ENCODE results near the gene ARSJ.
"Not testable (repeated sequence)": the region's sequence is repeated elsewhere in the genome, so short reads cannot be mapped to it uniquely, and the experiment has no call there.

The ARSJ gene

DNA sequence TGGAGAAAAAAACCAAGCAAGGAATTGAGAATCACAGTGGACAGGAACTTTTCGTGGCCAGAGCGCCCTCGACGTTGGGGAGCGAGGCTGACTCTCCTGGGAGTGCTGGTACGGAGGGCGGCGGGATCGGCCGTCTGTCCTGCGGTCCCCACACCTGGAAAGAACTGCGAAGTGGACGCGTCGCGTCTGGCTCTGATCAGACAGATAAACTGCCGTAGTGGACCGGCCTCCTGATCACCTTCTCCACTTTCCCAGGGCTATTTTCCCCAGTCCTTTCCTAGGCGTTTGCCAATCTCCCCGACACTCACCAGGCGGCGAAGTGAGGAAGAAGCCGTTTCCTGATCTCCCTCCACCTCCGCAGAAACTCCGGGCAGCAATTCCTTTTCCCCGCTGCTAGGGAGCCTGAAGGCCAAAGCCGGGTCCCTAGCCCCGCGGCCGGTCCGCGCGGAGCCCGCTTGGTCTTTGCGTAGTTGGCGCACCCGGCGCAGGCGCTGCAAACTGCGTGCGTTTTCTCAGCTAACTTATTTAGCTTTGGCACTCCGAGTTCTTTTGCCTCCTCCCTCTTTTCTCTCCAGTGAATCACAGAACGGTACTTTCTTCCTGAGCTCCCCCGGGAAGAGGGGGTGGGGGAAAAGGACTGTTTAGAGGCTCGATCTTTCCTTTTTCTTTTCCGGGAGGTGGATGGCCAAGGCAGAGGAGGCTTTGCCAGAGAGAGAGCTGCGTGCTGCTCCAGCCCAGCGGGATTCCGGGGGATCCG, at the start of gene ARSJ:
TSS of gene ARSJ (minus strand) at position 500 of the 757 bp plus-strand sequence. CDS start 813 bp downstream, outside the sequence.
- DNase-seq (ENCODE audit: low read depth): no peak

DNA sequence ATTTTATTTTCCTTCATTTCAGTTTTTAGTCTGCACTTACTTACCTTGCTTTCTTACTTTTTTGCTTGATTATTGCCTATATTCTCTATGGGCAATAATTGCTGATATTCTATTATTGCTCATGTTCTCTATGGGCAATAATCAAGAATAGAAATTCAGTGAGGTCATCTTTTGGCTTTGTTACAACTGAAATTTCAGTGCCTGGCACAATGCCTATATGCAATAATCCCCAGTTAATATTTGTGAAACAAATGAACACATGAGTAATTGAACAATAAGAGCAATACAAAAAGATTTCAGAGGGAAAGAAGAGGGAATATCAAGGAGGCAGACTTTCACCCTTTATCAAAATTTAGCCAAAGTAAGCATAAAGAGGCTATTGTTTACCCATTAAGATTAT, 48.6 kb upstream of the ARSJ start:
- no peak for DNase-seq (ENCODE audit: low read depth)

DNA sequence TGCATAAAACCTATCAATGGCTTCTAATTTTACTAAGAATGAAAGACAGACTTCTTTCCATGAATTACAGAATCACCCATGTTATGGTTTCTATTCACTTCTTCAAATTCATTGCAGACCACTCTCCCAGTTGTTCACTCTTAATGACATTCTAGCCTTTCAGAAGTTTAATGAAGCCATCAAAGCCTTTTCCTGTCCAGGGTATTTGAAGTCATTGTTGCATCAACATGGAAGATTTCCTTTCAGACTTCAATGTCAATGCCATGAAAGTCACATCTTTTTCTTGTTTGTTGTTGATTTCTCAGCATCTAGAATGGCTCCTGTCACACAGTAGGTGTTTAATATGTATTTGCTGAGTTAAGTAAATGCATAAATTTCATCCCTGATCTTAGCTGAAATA, 48.1 kb upstream of the ARSJ start:
- DNase-seq (ENCODE audit: low read depth): no peak

DNA sequence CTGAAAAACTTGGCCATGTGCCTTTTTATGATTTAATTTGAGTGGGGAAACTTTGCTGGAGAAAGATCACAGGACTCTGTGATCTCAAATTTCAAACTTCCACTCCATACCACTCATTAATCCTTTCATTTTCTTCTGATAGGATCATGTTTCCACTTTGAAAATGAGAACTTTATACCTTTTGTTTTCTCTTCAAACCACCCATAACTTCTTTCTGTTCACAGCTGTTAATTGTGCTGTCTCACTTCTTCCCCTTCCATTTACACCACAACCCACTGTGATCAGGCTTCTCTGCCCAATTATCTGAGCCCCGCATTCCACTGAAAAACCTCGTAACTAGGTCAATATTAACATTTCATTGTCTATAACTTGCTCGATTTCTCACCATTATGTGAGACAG, 47.0 kb upstream of the ARSJ start:
- DNase-seq (ENCODE audit: low read depth): no peak

DNA sequence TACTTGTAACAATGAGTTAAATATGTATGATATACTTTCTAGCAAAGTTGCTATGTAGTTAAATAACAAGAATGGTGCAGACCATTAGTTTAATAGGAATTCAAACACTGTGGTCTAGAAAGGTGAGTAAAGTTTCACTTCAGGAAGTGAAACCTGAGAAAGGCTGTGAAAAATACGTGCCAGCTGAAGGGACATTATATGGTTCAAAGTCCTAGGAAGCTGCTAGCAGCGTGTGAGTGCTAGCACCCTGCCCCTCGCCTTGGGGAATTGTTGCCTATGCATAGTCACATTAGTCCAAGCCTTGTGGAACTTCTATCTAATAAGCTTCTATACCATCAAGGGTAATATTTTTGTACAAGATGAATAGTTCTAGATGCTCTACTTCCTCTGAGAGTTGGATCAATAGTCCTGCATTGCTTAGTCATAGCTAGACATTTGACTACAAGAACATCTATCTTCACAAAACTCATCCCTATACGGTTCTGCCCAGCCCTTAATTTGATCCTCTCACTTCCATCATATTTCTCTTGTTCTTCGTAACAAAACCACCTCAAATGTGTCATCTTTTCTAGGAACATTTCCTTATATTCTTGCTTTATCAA, 45.8 kb upstream of the ARSJ start:
- DNase-seq (ENCODE audit: low read depth): no peak

DNA sequence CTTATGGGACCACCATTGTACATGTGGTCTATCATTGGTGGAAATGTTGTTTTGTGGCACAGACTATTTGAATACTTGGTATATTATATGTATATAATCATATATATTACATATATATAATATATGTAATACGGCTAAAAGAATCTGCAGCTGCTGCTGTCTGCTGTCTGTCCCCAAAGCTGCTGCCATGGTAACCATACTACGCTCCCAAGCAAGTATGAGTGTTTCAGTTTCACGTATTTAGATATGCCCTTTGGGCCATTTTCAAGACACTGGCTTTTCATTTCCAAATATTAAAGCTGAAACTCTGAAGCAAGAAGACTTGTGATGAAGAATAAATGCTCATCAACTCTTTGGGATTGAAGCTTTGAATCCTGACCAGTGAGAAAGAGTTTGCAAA, 42.0 kb upstream of the ARSJ start:
- DNase-seq (ENCODE audit: low read depth): no peak

DNA sequence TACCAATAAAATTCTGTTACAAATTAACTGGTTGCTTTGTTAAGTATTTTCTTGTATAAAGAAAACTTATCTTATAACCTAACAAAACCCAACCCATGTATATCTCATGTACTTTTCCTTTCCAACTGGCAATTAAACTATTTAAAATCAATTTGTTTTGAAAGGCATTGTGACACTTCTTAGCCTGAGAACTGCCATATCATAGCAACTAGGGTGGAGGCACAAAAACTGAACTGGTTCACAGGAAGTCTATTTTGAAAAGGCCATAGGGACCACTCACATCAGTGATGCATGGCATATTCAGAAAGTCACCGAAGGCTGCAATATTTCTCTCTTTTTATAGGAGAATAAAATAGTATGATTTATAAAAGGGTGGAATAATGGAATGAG, 40.5 kb upstream of the ARSJ start:
- no peak for DNase-seq (ENCODE audit: low read depth)

DNA sequence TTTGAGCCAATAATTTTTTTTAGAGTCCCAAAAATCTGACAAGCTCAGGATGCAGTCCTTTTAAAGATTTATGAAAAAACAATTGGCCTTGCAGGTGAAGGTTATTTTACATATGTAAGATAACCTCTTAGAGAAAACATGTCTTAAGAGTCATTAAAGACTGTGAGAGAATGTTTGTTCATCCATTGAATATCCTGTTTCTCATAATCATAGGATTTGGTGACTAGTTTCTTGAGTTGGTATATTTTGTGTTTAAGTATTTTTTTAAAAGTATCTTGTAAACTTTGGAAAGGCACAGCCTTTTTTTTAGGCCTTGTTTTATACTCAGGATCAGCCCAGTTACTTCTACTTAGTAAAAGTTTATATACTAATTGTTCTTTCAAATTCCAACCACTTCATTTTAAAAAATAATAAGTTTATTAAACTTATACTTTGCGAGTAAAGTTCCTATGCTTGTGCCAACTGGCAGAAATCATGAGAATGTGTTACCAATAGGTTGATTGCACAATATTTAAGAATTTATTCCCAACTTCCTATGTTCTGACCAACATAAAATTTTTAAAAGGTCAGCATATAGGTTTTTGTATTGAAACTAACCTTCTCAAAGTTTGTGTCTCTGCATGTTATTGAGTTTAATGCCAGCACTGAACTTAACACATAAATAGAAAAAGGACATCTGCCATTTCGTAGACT, 40.0 kb upstream of the ARSJ start:
- no peak for DNase-seq (ENCODE audit: low read depth)

DNA sequence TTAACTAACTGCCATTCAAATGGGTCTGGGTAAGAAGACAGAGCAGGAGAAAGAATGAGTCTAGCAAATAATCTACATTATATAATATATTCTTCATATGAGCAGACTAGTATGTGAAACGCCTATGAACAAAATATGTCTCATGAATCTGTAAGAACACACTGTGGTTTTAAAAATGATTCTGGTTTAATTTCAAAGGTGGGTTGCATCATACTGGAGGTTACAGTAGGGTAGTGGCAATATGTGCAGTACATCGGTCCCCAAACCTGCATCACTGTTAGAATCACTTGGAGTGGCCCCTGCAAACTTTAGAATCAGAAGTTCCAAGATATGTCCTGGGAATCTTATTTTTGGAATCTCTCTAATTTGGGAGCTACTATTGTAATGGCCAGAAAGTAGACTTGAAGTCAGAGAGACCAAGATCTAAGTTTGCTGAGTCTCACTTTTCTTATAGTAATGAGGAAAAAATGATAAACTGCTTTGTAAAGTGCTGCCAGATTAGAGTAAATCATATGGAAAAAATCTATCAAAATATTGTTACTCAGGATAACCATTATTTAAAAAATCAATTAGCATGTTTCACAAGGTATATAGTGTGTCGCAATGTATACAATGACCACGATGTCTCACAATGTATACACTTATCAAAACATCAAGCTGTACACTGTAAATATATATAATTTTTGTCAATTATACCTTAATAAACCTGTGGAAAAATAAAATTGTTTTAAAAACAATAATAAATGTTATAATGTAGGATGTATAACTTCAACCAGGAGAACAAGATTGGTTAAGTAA, 37.9 kb upstream of the ARSJ start:
- no peak for DNase-seq (ENCODE audit: low read depth)

DNA sequence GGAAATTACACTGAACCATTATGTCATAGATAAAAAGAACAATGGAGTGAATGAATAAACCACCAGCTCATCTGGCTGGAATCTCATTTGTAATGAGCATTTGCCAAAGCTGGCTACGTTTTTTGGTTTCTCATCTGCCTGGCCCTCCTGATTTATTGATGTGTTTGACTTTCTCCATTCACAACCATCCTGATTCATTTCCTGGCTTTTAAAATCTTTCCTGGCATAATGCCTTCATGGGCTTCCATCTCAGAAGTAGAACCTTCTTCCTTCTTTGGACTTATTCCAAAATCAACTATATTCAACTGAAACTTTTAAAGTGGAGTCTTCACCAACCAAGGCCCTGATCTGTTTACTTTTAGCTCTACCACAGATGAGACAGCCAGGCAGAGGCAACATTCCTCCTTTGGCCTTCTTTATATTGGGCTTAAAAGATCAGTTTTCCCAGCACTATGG, 36.0 kb upstream of the ARSJ start:
- DNase-seq (ENCODE audit: low read depth): no peak

DNA sequence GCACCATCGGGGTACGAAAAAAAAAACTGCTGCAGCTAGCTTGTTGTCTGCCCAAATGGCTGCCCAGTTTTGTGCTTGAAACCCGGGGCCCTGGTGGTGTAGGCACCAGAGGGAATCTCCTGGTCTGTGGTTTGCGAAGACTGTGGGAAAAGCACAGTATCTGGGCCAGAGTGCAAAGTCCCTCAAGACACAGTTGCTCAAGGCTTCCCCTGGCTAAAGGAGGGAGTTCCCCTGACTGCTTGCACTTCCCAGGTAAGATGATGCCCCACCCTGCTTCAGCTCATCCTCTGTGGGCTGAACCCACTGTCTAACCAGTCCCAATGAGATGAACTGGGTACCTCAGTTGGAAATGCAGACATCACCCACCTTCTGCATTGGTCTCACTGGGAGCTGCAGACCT, 33.8 kb upstream of the ARSJ start:
- DNase-seq (ENCODE audit: low read depth): not testable (repeated sequence)

DNA sequence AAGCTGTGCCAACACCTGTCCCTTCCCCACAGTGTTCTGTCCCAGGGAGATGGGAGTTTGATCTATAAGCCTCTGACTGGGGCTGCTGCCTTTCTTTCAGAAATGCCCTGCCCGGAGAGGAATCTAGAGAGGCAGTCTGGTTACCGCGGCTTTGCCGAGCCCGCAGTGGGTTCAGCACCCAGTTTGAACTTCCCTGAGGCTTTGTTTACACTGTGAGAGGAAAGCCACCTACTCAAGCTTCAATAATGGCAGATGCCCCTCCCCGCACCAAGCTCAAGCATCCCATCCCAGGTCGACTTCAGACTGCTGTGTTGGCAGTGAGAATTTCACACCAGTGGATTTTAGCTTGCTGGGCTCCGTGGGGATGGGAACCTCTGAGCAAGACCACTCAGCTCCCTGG, 33.3 kb upstream of the ARSJ start:
- DNase-seq (ENCODE audit: low read depth): no peak

DNA sequence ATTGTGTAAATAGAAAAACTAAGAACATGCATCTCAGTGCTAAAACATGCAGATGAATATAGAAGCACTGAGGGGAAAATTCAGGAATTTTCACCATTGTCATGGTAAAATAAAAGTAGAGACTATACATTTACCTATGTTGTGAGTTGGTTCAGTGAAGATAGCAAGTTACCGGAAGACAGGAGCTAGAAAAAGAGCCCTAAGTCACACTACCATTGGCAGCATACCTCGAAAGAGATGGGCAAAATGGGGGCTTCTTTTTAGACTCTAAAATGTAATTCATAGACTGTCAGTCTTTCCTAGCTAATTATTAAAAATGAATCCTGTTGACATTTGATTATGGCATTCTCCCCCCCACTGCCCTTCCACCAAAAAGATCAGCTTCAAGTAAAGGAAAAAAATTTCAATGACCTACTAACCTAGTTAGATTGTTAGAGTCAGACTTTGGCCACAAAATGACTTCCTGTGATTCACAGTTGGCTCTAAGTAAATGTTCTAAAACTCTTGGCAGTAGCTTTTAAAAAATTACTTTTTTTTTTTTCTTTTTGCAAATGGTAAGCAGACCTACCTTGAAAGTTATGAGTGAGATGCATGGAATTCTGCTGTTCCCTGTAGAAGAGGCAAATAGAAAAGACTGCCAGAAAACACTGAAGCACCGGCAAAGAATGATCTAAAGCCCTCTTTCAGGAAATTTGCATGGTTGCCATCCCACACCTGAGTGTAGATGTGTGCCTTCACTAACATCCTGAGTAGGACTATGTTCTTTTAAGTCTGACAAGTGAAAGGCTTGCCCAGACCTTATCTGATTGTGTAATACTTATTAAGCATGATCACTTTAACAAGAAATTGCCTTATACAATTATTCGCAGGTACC, 26.4 kb upstream of the ARSJ start:
- DNase-seq (ENCODE audit: low read depth): no peak

DNA sequence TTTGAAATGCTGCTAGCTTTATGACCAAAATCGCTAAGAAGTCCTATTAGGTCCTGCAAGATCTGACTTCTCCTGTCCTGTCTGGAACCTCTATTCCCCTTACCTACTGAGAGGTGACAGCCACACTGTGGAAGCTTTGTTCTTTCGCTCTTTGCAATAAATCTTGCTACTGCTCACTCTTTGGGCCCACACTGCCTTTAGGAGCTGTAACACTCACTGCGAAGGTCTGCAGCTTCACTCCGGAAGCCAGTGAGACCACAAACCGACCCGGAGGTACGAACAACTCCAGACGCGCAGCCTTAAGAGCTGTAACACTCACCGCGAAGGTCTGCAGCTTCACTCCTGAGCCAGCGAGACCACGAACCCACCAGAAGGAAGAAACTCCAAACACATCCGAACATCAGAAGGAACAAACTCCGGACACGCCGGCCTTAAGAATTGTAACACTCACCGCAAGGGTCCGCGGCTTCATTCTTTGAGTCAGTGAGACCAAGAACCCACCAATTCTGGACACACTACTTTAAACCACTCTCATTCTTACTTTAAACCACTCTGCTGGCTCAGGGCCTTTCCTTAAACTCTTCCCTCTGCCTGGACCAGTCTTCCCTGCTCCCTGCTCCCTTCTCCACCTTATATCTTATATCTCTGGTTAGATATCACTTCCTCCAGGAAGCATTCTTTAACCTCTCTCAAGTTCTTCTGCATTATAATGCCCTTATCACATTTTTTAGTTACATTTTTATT, 25.2 kb upstream of the ARSJ start:
- peak; percentile 3 for DNase-seq (ENCODE audit: low read depth)

DNA sequence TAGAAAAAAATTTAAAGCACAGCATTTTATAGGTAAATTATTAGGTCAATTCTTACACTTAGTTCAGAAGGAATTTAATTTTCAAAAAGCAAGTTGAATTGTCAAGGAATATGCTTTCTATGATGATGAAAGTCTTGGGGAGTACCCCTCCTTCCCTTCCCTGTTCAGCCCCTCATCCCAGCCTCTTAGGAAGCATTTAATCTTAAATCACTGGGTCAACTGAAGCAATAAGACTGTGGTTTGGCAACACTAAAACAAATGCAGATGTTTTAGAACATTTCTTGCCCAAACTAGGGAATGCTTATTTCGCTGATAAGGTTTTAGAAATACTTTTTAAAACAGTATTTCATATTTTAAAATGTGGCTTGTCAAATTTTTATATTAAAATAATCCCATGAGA, 19.1 kb upstream of the ARSJ start:
- DNase-seq (ENCODE audit: low read depth): no peak

DNA sequence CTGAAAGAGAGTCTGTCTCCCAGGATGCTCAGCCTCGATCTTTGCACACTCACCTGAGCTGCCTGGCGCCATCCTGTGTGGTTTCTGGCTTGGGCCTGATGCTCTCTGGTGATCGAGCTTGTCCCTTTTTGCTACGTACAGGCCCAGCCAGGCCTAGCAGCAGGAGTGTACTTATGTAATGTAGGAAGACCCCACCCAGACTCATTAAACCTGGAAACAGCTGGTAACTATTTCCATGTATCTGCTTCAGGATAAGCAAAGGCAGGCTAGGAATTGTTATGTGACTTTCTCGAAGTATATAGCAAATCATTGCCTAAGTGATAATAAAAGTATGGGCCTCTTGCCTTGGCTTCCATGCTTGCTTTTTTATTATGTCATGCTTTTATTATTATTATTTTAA, 18.6 kb upstream of the ARSJ start:
- no peak for DNase-seq (ENCODE audit: low read depth)

DNA sequence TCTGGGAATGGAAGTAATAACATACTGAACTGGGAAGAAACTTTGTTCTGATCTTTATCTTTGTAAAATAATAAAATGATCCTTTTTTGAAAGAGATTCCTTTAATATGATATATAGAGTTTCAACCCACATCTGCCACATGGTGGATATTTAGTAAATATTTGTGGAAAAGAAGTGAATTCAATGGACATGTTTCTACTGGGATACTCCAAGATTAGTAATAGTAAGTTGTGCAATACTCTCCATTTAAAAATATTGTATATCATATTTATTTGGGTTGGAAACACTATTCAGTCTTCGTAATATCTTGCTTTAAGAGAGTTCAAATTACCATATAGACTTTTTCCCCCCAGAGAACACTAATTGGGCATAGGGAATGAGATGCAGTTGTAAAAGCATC, 17.8 kb upstream of the ARSJ start:
- no peak for DNase-seq (ENCODE audit: low read depth)

DNA sequence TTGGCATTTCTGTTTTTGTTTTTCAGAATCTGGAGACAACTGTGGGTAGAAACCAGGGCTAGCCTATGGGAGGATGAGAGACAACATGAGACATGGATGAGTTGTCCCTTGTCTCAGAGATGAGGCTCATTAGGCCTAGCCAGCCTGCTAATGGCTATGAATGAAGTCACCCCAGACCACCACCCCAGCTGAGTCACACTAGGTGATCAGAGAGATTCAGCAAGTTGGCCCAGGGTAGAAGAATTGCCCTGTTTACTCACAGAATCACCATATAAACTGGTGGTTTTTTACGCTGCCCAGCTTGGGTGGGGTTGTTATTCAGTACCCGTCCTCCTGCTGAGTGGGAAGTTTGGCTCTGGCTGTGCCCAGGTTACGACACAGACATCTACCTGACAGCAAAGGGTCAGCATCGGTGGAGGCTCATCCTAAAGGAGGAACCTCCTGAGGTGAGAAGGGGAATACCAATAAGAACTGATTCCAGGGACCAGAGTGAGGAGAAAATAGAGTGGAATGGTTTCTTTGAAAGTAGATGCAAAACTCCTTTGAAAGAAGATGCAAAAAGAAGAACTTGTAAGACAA, 17.2 kb upstream of the ARSJ start:
- DNase-seq (ENCODE audit: low read depth): no peak

DNA sequence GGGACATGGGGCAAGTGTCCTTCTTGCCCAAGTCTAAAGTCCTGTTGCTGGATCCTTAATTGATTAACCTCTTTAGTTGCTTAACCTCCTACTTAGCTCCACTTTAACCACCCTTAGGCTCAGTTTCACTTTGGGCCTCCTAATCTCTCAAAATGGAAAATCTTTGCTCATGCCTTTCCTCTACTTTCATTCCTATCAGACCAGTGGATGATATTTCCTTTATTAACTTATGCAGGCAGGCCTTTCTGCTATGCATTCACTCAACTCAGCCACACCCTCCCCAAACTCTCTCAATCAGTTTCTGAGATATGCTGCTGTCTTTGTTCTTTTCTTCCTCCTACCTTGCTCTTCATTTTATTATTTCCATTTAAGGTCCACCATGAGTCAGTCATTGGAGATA, 14.4 kb upstream of the ARSJ start:
- no peak for DNase-seq (ENCODE audit: low read depth)

DNA sequence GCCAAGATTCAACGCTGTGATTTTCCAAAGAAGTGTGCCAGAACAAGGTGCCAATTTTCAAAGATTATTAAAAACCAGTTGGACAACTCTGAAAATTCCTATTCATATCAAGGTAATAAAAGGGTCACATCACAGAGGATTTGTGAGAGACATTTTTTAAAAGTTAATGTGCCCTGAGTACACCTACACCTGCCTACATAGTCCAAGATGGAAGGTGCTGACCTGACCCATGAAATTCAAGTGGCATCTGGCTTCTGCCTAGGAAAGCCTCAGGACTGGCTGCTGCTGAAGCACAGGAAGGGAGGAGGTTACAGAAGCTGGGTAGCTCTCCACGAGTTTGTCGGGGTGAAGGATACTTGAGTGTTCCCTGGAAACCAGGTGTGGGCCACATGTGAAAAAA, 11.4 kb upstream of the ARSJ start:
- no peak for DNase-seq (ENCODE audit: low read depth)
